WERI-Rb-1 (cell line): Measurements from ENCODE around the gene LYZ.

Experiments
- DNase-seq: peaks from one replicate; pipeline ENCODE4 v3.0.0-alpha.2; 2020
- H3K27ac ChIP-seq: fragments of 250-450 bp; sonication (Bioruptor Pico); 2 replicates; pipeline ENCODE4 v1.5.1; 2020; ENCODE audit warnings: mild to moderate bottlenecking, moderate library complexity
- H3K27me3 ChIP-seq: fragments of 250-450 bp; sonication (Bioruptor Pico); 2 replicates; pipeline ENCODE4 v1.5.1; 2021; ENCODE audit warnings: mild to moderate bottlenecking, low read depth, moderate library complexity; ENCODE audit not compliant: insufficient read depth, severe bottlenecking
- H3K36me3 ChIP-seq: fragments of 250-450 bp; sonication (Bioruptor Pico); 2 replicates; pipeline ENCODE4 v1.5.1; 2020; ENCODE audit warnings: mild to moderate bottlenecking, moderate library complexity
- H3K4me3 ChIP-seq: 2 replicates; pipeline ENCODE4 v1.5.1; 2011; ENCODE audit warnings: low read depth, mild to moderate bottlenecking, control low read depth, low read length
- H3K9me3 ChIP-seq: fragments of 250-450 bp; sonication (Bioruptor Pico); 2 replicates; pipeline ENCODE4 v1.5.1; 2021; ENCODE audit warnings: mild to moderate bottlenecking, moderate library complexity; ENCODE audit not compliant: severe bottlenecking
- CTCF ChIP-seq: IDR thresholded peaks from 2 replicates; pipeline ENCODE4 v1.5.1; 2011; ENCODE audit warnings: low read depth, mild to moderate bottlenecking, control low read depth, inconsistent platforms, low read length

Gene LYZ

DNA sequence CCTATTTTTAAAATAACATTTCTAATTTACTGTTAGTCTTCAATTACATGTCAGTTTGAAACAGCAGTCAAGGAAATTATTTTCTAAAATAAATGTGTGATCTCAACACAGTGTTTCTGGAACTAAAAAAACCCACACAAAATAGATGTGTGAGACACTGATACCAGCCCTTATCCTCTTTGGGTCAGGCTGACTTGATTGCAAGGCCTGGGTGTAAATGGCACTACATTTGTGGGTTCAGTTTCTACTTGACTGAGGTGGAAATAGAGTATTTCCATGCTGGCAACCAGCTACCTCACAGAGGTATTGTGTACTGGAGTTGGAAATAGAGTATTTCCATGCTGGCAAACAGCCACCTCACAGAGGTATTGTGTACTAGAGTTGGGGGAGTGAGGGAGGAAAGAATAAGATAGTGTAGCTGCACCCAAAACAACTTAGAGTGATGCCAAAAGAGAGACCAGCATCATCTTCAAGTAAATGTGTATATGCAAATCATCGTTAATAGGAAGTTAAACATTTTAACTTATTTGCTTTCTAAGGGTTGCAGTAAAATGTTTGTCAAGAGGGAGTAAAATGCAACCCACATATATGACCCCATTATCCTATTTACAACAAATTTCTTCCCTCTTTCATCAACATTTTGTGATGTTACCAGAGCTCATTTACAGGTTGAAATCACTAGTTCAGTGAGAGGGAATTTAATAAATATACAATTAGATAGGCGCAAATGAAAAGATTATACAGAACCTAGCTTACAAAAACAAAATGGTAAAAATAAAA is 10.7 kb upstream of the LYZ start:
- H3K36me3 ChIP-seq = no peaks in the 10 kb centered on the region
- no peak for TF ChIP-seq CTCF
- DNase-seq = no peak
- H3K4me3 ChIP-seq = no peak overlapping the region
- no peaks in the 10 kb centered on the region for H3K27me3 ChIP-seq
- no peak overlapping the region for H3K27ac ChIP-seq
- no peaks in the 10 kb centered on the region for H3K9me3 ChIP-seq

DNA sequence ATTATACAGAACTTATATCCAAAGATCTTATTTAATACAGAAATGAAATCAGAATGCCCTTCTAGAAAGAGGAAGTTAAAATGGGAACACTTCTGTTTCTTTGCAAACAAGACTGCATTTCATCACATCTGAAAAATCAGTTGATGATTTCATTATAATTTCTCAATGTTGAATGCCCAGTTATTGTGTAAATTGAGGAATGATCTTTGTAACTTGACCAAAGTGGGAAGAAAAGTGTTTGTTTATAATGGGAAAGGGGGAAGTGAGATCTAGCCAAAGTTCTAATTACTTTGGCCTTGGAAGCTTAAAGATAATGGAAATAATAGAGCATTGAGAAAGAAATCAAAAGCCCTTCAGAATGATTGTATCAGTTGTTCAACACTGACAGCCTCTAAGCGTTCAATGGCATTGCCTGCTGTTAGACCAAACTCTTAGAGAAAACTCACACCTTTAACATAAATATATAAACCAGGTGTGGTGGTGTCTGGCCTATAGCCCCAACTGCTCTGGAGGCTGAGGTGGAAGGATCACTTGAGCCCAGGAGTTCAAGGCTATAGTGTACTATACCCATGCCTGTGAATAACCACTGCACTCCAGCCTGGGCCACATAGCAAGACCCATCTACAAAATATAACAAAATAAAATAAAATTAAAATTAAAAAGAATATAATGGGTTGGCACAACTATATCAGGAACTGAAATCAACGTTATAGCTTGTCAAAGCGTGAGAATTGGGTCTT is 9.9 kb upstream of the LYZ start:
- H3K36me3 ChIP-seq = no peaks in the 10 kb centered on the region
- no peak for DNase-seq
- H3K4me3 ChIP-seq = no peak overlapping the region
- TF ChIP-seq CTCF = no peak
- no peak overlapping the region for H3K27ac ChIP-seq
- no peaks in the 10 kb centered on the region for H3K27me3 ChIP-seq
- no peaks in the 10 kb centered on the region for H3K9me3 ChIP-seq

DNA sequence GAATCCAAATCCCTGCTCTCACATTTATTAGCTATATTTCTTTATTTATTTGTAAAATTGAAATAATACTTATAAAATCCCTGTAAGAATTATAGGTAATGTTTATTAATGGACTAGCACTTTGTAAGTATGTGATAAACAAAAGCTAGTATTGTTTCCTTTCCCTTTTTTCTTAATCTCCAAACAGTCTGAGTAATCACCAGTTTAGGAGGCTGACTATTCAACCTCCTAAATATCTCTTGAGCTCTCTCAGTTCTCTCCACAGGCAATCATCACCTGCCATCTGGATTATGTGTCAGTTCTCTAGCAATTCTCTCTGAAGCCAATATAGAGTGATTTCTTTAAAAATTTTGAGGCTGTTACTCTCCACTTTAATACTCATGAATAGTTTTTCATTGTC is 9.2 kb upstream of the LYZ start:
- H3K27ac ChIP-seq = no peak overlapping the region
- DNase-seq = no peak

GRCh38 chr12:69339999-69340398 is 8.2 kb upstream of the LYZ start:
- DNase-seq = no peak
- no peaks in the 10 kb centered on the region for H3K27me3 ChIP-seq
- TF ChIP-seq CTCF = no peak
- H3K27ac ChIP-seq = no peak overlapping the region
- no peak overlapping the region for H3K4me3 ChIP-seq
- H3K36me3 ChIP-seq = no peaks in the 10 kb centered on the region
- no peaks in the 10 kb centered on the region for H3K9me3 ChIP-seq

More for the DNA sequence above, 9.2 kb upstream of the LYZ start:
- TF ChIP-seq CTCF = no peak
- H3K27me3 ChIP-seq = no peaks in the 10 kb centered on the region
- no peaks in the 10 kb centered on the region for H3K9me3 ChIP-seq
- H3K4me3 ChIP-seq = no peak overlapping the region
- no peaks in the 10 kb centered on the region for H3K36me3 ChIP-seq

GRCh38 chr12:69341328-69341727 is 6.9 kb upstream of the LYZ start:
- Histone ChIP-seq H3K36me3 (no peaks in the 10 kb centered on the region), H3K27ac (no peak overlapping the region), H3K9me3 (no peaks in the 10 kb centered on the region), H3K4me3 (no peak overlapping the region), H3K27me3 (no peaks in the 10 kb centered on the region)
- no peak for TF ChIP-seq CTCF
- DNase-seq = no peak

DNA sequence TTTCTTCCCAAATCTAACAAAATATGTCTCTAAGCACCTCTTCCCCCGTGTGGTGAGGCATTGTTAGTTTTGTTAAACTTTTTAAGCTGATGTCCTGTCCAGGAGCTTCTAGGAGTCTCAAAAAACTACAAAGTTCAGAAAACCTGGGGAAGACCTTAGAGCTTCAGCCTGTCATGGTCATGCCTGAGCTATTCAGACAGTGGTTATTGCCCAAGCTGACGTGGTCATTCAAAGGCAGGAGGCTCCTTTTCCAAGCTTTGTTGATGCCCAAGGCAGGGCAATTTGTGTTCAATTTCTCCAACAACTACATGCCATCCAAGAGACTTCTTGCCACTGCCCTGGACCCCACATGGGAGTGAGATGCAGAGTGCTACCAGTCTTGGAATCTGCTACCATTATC is 5.8 kb upstream of the LYZ start:
- Histone ChIP-seq H3K27ac (no peak overlapping the region), H3K36me3 (no peaks in the 10 kb centered on the region), H3K9me3 (no peaks in the 10 kb centered on the region), H3K4me3 (no peak overlapping the region), H3K27me3 (no peaks in the 10 kb centered on the region)
- TF ChIP-seq CTCF = no peak
- DNase-seq = no peak
